ENCODE measurements around the gene MAGI1. TPM values are rescaled to one million over a fixed set of nuclear protein-coding genes. Genes with fewer than 3 reads are reported as not detected.

The MAGI1 gene
- total RNA-seq, 2 donors from 2014 or later, result 38.6 to 45.1 TPM

DNA sequence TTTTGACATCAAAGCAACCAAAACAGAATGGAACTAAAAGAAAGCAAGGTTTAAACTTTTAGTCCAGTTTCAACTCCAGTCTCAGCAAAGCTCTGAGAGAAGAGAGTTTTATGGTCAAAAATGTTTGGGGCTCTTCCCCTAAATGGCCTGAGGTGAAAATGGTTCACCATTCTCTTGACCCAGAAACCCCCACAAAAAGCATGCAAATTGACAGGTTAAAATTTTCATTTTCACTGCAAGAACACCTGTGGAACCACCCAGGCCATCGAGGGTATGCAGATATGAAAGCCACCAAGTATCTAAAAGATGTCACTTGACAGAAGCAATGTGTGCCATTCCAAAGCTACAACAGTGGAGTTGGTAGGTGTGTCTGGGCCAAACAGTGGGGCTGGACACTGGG lies 195.0 kb downstream of the MAGI1 start:
- Histone ChIP-seq H3K9ac (ENCODE audit: extremely low read depth, low read length, poor library complexity, severe bottlenecking) (no peak overlapping the region), H3K4me3 (ENCODE audit: low read length) (no peak overlapping the region), H3K27ac (ENCODE audit: low read depth, low read length) (no peak overlapping the region), H3K27me3 (ENCODE audit: control insufficient read depth, insufficient read depth, low read length, poor library complexity, severe bottlenecking) (no peaks in the 10 kb centered on the region), H3K4me1 (ENCODE audit: control insufficient read depth, insufficient read depth, low read length) (no peaks in the 10 kb centered on the region), H3K36me3 (ENCODE audit: control insufficient read depth, insufficient read depth, low read length) (no peaks in the 10 kb centered on the region), H3K9me3 (ENCODE audit: control insufficient read depth, low read length) (peaks cover 11% of the 10 kb centered on the region)
- no peaks in the 10 kb centered on the region for H3K27me3 Mint-ChIP-seq (ENCODE audit: insufficient read depth)
- peaks cover 8% of the 10 kb centered on the region for H3K4me1 Mint-ChIP-seq
- DNase-seq, result no peak
- no peak overlapping the region for H3K4me3 Mint-ChIP-seq
- 92 to 100% methylated on average over 1 of the region's 1 CpG for WGBS, 2 experiments (ENCODE audit: insufficient coverage in 1 of 2, insufficient read length in 1 of 2)
- peaks cover 2% of the 10 kb centered on the region for H3K36me3 Mint-ChIP-seq (ENCODE audit: low read depth)
- TF ChIP-seq, protein P1, sequence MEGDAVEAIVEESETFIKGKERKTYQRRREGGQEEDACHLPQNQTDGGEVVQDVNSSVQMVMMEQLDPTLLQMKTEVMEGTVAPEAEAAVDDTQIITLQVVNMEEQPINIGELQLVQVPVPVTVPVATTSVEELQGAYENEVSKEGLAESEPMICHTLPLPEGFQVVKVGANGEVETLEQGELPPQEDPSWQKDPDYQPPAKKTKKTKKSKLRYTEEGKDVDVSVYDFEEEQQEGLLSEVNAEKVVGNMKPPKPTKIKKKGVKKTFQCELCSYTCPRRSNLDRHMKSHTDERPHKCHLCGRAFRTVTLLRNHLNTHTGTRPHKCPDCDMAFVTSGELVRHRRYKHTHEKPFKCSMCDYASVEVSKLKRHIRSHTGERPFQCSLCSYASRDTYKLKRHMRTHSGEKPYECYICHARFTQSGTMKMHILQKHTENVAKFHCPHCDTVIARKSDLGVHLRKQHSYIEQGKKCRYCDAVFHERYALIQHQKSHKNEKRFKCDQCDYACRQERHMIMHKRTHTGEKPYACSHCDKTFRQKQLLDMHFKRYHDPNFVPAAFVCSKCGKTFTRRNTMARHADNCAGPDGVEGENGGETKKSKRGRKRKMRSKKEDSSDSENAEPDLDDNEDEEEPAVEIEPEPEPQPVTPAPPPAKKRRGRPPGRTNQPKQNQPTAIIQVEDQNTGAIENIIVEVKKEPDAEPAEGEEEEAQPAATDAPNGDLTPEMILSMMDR (conservative IDR thresholded peaks at IDR 0.05), result no peak
- peaks cover 7% of the 10 kb centered on the region for H3K9me3 Mint-ChIP-seq
- H3K27ac Mint-ChIP-seq, result no peak overlapping the region

DNA sequence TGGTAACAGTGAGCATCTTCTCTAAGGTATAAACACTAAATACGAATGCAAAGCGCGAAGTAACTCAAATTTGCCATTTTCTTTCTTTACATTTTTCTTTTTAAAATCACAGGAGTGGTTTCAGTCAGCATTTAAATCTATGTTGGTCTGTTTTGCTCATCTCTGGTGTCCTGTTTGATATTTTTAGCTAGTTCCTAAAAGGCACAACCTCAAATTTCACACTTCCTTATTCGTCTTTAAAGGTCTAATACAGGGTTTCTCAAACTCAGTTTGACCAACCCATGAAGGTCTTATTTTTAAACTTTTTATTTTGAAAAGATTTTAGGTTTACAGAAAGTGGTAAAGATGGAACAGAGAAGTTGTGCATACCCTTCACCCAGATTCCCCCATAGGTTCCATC lies 201.1 kb downstream of the MAGI1 start:
- WGBS, 2 experiments (ENCODE audit: insufficient coverage in 1 of 2, insufficient read length in 1 of 2), result 71 to 77% methylated on average over 3 to 4 of the region's 4 CpGs
- peaks cover 2% of the 10 kb centered on the region for H3K36me3 Mint-ChIP-seq (ENCODE audit: low read depth)
- Histone ChIP-seq H3K9me3 (ENCODE audit: control insufficient read depth, low read length) (peaks cover 2% of the 10 kb centered on the region), H3K4me3 (ENCODE audit: low read length) (no peak overlapping the region), H3K27me3 (ENCODE audit: control insufficient read depth, insufficient read depth, low read length, poor library complexity, severe bottlenecking) (no peaks in the 10 kb centered on the region), H3K27ac (ENCODE audit: low read depth, low read length) (no peak overlapping the region), H3K36me3 (ENCODE audit: control insufficient read depth, insufficient read depth, low read length) (no peaks in the 10 kb centered on the region), H3K4me1 (ENCODE audit: control insufficient read depth, insufficient read depth, low read length) (peaks cover 3% of the 10 kb centered on the region), H3K9ac (ENCODE audit: extremely low read depth, low read length, poor library complexity, severe bottlenecking) (no peak overlapping the region)
- TF ChIP-seq, protein P1 (conservative IDR thresholded peaks at IDR 0.05), result no peak
- H3K4me3 Mint-ChIP-seq, result no peak overlapping the region
- H3K27me3 Mint-ChIP-seq (ENCODE audit: insufficient read depth), result no peaks in the 10 kb centered on the region
- no peak for DNase-seq
- H3K9me3 Mint-ChIP-seq, result peaks cover 2% of the 10 kb centered on the region
- no peak overlapping the region for H3K27ac Mint-ChIP-seq
- peaks cover 28% of the 10 kb centered on the region for H3K4me1 Mint-ChIP-seq

DNA sequence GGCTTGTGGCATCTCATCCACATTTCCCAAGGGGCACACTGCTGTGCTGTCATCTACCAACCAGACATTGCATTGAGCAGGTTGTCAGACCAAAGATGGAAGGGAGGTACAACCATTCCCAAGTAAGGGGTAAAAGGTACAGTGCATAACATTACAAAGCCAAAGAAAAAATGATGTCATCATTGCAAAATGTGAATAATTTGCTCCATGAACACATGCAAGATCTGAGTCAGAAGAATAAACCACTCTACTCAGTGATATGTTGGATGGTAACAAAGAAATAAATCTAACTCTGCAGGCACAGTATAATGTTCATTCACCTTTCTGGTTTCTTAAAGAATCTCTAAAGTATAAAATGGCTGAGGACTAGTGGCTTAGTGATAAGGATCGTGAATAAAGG lies 202.7 kb downstream of the MAGI1 start:
- Mint-ChIP-seq H3K4me1 (peaks cover 40% of the 10 kb centered on the region), H3K4me3 (no peak overlapping the region), H3K36me3 (ENCODE audit: low read depth) (no peaks in the 10 kb centered on the region), H3K27ac (no peak overlapping the region), H3K27me3 (ENCODE audit: insufficient read depth) (no peaks in the 10 kb centered on the region), H3K9me3 (no peaks in the 10 kb centered on the region)
- WGBS, 2 experiments (ENCODE audit: insufficient coverage in 1 of 2, insufficient read length in 1 of 2), result 88 to 100% methylated on average over 1 of the region's 1 CpG
- Histone ChIP-seq H3K36me3 (ENCODE audit: control insufficient read depth, insufficient read depth, low read length) (no peaks in the 10 kb centered on the region), H3K9me3 (ENCODE audit: control insufficient read depth, low read length) (no peaks in the 10 kb centered on the region), H3K4me3 (ENCODE audit: low read length) (no peak overlapping the region), H3K4me1 (ENCODE audit: control insufficient read depth, insufficient read depth, low read length) (peaks cover 3% of the 10 kb centered on the region), H3K9ac (ENCODE audit: extremely low read depth, low read length, poor library complexity, severe bottlenecking) (no peak overlapping the region), H3K27me3 (ENCODE audit: control insufficient read depth, insufficient read depth, low read length, poor library complexity, severe bottlenecking) (no peaks in the 10 kb centered on the region), H3K27ac (ENCODE audit: low read depth, low read length) (no peak overlapping the region)
- TF ChIP-seq, protein P1 (conservative IDR thresholded peaks at IDR 0.05), result no peak
- DNase-seq, result no peak
